Osteocyte (in vitro differentiated cells): ENCODE data around the gene LRRC4B. TPM values are rescaled to one million over a fixed set of nuclear protein-coding genes. Genes with fewer than 3 reads are reported as not detected.

ENCODE experiments used
- DNase-seq: peaks from one replicate; pipeline ENCODE4 v3.0.0; 2021; ENCODE audit warnings: mixed read lengths; ENCODE audit not compliant: unreplicated experiment; ENCODE audit errors: extremely low spot score
- H3K27ac Mint-ChIP-seq: one replicate; pipeline ENCODE4 v1.8.0; 2021; ENCODE audit warnings: mild to moderate bottlenecking, mixed read lengths; ENCODE audit not compliant: unreplicated experiment
- H3K27me3 Mint-ChIP-seq: one replicate; pipeline ENCODE4 v1.8.0; 2021; ENCODE audit warnings: mixed read lengths; ENCODE audit not compliant: unreplicated experiment
- H3K36me3 Mint-ChIP-seq: one replicate; pipeline ENCODE4 v1.8.0; 2021; ENCODE audit warnings: mixed read lengths; ENCODE audit not compliant: unreplicated experiment
- H3K4me1 Mint-ChIP-seq: one replicate; pipeline ENCODE4 v1.8.0; 2021; ENCODE audit warnings: mixed read lengths; ENCODE audit not compliant: unreplicated experiment
- H3K4me3 Mint-ChIP-seq: one replicate; pipeline ENCODE4 v1.8.0; 2021; ENCODE audit warnings: mild to moderate bottlenecking, moderate library complexity, mixed read lengths; ENCODE audit not compliant: unreplicated experiment
- H3K9me3 Mint-ChIP-seq: one replicate; pipeline ENCODE4 v1.8.0; 2021; ENCODE audit warnings: mixed read lengths; ENCODE audit not compliant: unreplicated experiment
- CTCF ChIP-seq: fragments of 200-600 bp; sonication (generic); IDR thresholded peaks from 2 replicates; pipeline ENCODE4 v1.5.0; 2021; ENCODE audit warnings: antibody characterized with exemption, mild to moderate bottlenecking, moderate library complexity
- total RNA-seq: library from RNA; stranded (reverse); gene quantifications from 2 replicates; pipeline ENCODE4 v1.2.1, GENCODE V29; 2021

The LRRC4B gene
- total RNA-seq, 1 donor from 2014 or later: 0.11 TPM

- H3K4me1 Mint-ChIP-seq: no peaks in the 10 kb centered on the region
- no peak for TF ChIP-seq CTCF
- H3K4me3 Mint-ChIP-seq: no peak overlapping the region
- no peaks in the 10 kb centered on the region for H3K36me3 Mint-ChIP-seq
- no peak overlapping the region for H3K27ac Mint-ChIP-seq
- DNase-seq: no peak
- no peaks in the 10 kb centered on the region for H3K9me3 Mint-ChIP-seq
- H3K27me3 Mint-ChIP-seq: peaks cover 2% of the 10 kb centered on the region
Observed at GRCh38 chr19:50602935-50603334, 34.7 kb upstream of the LRRC4B start.

GRCh38 chr19:50602496-50602895, 34.3 kb upstream of the LRRC4B start:
- DNase-seq: no peak
- Mint-ChIP-seq H3K4me1 (no peaks in the 10 kb centered on the region), H3K36me3 (no peaks in the 10 kb centered on the region), H3K4me3 (no peak overlapping the region), H3K27me3 (peaks cover 2% of the 10 kb centered on the region), H3K27ac (no peak overlapping the region), H3K9me3 (no peaks in the 10 kb centered on the region)
- TF ChIP-seq CTCF: no peak

- H3K27me3 Mint-ChIP-seq: peaks cover 2% of the 10 kb centered on the region
- no peaks in the 10 kb centered on the region for H3K4me1 Mint-ChIP-seq
- DNase-seq: no peak
- no peak overlapping the region for H3K27ac Mint-ChIP-seq
- H3K36me3 Mint-ChIP-seq: no peaks in the 10 kb centered on the region
- TF ChIP-seq CTCF: no peak
- H3K9me3 Mint-ChIP-seq: no peaks in the 10 kb centered on the region
- no peak overlapping the region for H3K4me3 Mint-ChIP-seq
Observed at GRCh38 chr19:50602089-50602422, 33.8 kb upstream of the LRRC4B start.

- no peak for DNase-seq
- Mint-ChIP-seq H3K9me3 (no peaks in the 10 kb centered on the region), H3K36me3 (no peaks in the 10 kb centered on the region), H3K4me1 (no peaks in the 10 kb centered on the region), H3K4me3 (no peak overlapping the region), H3K27ac (no peak overlapping the region), H3K27me3 (peaks cover 2% of the 10 kb centered on the region)
- no peak for TF ChIP-seq CTCF
Observed at GRCh38 chr19:50601407-50602088, 33.3 kb upstream of the LRRC4B start.

- no peak overlapping the region for H3K4me3 Mint-ChIP-seq
- H3K4me1 Mint-ChIP-seq: no peaks in the 10 kb centered on the region
- no peaks in the 10 kb centered on the region for H3K9me3 Mint-ChIP-seq
- no peak for DNase-seq
- peaks cover 2% of the 10 kb centered on the region for H3K27me3 Mint-ChIP-seq
- H3K36me3 Mint-ChIP-seq: no peaks in the 10 kb centered on the region
- no peak overlapping the region for H3K27ac Mint-ChIP-seq
- TF ChIP-seq CTCF: no peak
Observed at GRCh38 chr19:50599427-50599826, 31.2 kb upstream of the LRRC4B start.
